ENCODE data around the gene MARCHF3. TPM values are rescaled to one million over a fixed set of nuclear protein-coding genes. Genes with fewer than 3 reads are reported as not detected.

The MARCHF3 gene
- total and polyA plus RNA-seq, 2 donors from 2014 or later = 1.5 to 8.0 TPM

GRCh38 chr5:127046343-127047072 is 16.1 kb upstream of the MARCHF3 start:
- DNase-seq (no peak), FAIRE-seq (no peak)
- H3K9ac ChIP-seq (ENCODE audit: low read length in 3 of 3) = no peak overlapping the region
- H3K36me3 ChIP-seq (ENCODE audit: control insufficient read depth in 2 of 3, insufficient read depth in 3 of 3, low read length in 3 of 3) = no peaks in the 10 kb centered on the region
- no peak overlapping the region for H3K27ac ChIP-seq (ENCODE audit: low read depth in 2 of 2, low read length in 2 of 2)
- H3K27me3 ChIP-seq (ENCODE audit: control insufficient read depth, insufficient read depth, low read length) = no peaks in the 10 kb centered on the region
- no peak for TF ChIP-seq CTCF (IDR thresholded peaks at IDR 0.05; ENCODE audit: borderline replicate concordance, extremely low read depth, insufficient read depth)
- H3K4me3 ChIP-seq (ENCODE audit: low read length in 3 of 3) = no peak overlapping the region
- H3K4me1 ChIP-seq (ENCODE audit: control insufficient read depth in 2 of 3, insufficient read depth in 2 of 3, low read depth in 1 of 3, low read length in 3 of 3) = no peaks in the 10 kb centered on the region
- no peaks in the 10 kb centered on the region for H3K9me3 ChIP-seq (ENCODE audit: control insufficient read depth in 2 of 3, insufficient read depth in 1 of 3, low read length in 3 of 3)
- intact Hi-C loops (cut with DNase I) = no loop called here

- FAIRE-seq (no peak), DNase-seq (no peak)
- intact Hi-C loops (cut with DNase I) = no loop called here
- Histone ChIP-seq H3K4me3 (ENCODE audit: low read length in 3 of 3) (no peak overlapping the region), H3K27ac (ENCODE audit: low read depth in 2 of 2, low read length in 2 of 2) (no peak overlapping the region), H3K4me1 (ENCODE audit: control insufficient read depth in 2 of 3, insufficient read depth in 2 of 3, low read depth in 1 of 3, low read length in 3 of 3) (no peaks in the 10 kb centered on the region), H3K27me3 (ENCODE audit: control insufficient read depth, insufficient read depth, low read length) (no peaks in the 10 kb centered on the region), H3K9ac (ENCODE audit: low read length in 3 of 3) (no peak overlapping the region), H3K9me3 (ENCODE audit: control insufficient read depth in 2 of 3, insufficient read depth in 1 of 3, low read length in 3 of 3) (no peaks in the 10 kb centered on the region), H3K36me3 (ENCODE audit: control insufficient read depth in 2 of 3, insufficient read depth in 3 of 3, low read length in 3 of 3) (no peaks in the 10 kb centered on the region)
- no peak for TF ChIP-seq CTCF (IDR thresholded peaks at IDR 0.05; ENCODE audit: borderline replicate concordance, extremely low read depth, insufficient read depth)
Measured at GRCh38 chr5:127042593-127042992, 12.2 kb upstream of the MARCHF3 start.

- no peak for TF ChIP-seq CTCF (IDR thresholded peaks at IDR 0.05; ENCODE audit: borderline replicate concordance, extremely low read depth, insufficient read depth)
- FAIRE-seq = no peak
Measured at GRCh38 chr5:127041571-127041970, 11.2 kb upstream of the MARCHF3 start.

More at GRCh38 chr5:127041571-127041970, 11.2 kb upstream of the MARCHF3 start:
- intact Hi-C loops (cut with DNase I) = no loop called here
- H3K4me3 ChIP-seq (ENCODE audit: low read length in 3 of 3) = no peak overlapping the region
- no peaks in the 10 kb centered on the region for H3K4me1 ChIP-seq (ENCODE audit: control insufficient read depth in 2 of 3, insufficient read depth in 2 of 3, low read depth in 1 of 3, low read length in 3 of 3)
- no peak overlapping the region for H3K9ac ChIP-seq (ENCODE audit: low read length in 3 of 3)
- H3K36me3 ChIP-seq (ENCODE audit: control insufficient read depth in 2 of 3, insufficient read depth in 3 of 3, low read length in 3 of 3) = no peaks in the 10 kb centered on the region
- no peaks in the 10 kb centered on the region for H3K9me3 ChIP-seq (ENCODE audit: control insufficient read depth in 2 of 3, insufficient read depth in 1 of 3, low read length in 3 of 3)
- no peak for DNase-seq
- H3K27me3 ChIP-seq (ENCODE audit: control insufficient read depth, insufficient read depth, low read length) = no peaks in the 10 kb centered on the region
- H3K27ac ChIP-seq (ENCODE audit: low read depth in 2 of 2, low read length in 2 of 2) = no peak overlapping the region
